Measurements from ENCODE around the gene IQSEC3. TPM values are rescaled to one million over a fixed set of nuclear protein-coding genes. Genes with fewer than 3 reads are reported as not detected.
A peak's percentile ranks its signal among the peaks of the same experiment; 100 is the strongest.

Gene IQSEC3
- total RNA-seq, 1 donor from 2014 or later: not detected

DNA sequence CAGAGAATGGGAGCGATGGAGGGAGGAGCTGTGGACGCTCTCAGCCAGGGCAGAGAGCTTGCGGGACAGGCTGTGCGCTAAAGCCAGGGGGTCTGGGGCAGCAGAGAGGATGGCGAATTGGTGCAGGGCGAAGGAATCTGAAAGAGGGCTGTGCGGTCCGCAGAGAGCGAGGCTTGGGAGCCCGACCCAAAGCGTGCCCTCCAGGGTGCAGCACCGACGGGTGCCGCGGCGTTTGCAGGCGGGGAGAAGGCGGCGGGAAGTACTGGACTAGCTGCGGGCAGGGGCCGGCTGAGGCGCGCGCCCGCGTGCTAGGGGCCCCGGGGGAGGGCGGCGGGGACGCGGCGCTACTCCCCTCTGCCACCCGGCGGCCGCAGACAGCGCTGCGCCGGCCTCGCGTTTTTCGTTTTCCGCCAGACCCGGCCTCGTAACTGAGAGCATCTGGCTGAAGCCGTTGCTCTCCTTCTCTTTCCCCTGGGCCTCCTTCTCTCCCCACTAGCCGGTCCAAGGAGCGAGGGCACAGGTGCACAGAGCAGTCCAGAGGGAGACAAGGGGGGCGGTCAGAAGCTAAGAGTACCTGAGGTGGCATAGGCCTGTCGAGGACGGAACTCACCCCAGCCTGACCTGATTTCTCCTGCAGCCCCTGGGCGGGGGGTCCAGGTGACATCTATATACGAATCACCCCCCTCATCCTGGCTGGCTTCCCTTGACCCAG lies 122.5 kb downstream of the IQSEC3 start:
- peak overlapping the region; percentile 70 for H3K4me3 Mint-ChIP-seq

DNA sequence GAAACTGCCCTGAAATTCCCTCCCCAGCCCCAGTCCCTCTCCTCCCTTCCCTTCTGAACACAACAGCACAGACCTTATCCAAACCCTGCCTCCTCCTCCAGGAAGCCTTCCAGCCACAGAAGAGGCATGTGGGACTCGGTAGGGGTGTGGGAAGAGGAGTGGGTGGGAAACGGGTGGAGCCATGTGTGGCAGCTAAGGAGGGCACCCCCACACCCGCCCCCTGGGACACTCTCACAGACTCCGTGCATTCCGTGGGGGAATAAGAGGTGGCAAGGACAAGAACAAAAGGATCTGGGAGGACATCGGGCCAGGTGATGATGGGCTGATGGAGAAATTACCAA lies 123.0 kb downstream of the IQSEC3 start:
- no peaks in the 10 kb centered on the region for H3K36me3 Mint-ChIP-seq (ENCODE audit: low read depth)
- intact Hi-C loops (cut with micrococcal nuclease): no loop called here
- H3K27me3 Mint-ChIP-seq: peaks cover 29% of the 10 kb centered on the region
- ChIA-PET POLR2A (no interaction called here), CTCF (no interaction called here)
- TF ChIP-seq, protein P1, sequence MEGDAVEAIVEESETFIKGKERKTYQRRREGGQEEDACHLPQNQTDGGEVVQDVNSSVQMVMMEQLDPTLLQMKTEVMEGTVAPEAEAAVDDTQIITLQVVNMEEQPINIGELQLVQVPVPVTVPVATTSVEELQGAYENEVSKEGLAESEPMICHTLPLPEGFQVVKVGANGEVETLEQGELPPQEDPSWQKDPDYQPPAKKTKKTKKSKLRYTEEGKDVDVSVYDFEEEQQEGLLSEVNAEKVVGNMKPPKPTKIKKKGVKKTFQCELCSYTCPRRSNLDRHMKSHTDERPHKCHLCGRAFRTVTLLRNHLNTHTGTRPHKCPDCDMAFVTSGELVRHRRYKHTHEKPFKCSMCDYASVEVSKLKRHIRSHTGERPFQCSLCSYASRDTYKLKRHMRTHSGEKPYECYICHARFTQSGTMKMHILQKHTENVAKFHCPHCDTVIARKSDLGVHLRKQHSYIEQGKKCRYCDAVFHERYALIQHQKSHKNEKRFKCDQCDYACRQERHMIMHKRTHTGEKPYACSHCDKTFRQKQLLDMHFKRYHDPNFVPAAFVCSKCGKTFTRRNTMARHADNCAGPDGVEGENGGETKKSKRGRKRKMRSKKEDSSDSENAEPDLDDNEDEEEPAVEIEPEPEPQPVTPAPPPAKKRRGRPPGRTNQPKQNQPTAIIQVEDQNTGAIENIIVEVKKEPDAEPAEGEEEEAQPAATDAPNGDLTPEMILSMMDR (IDR thresholded peaks at IDR 0.05): no peak
- no peaks in the 10 kb centered on the region for H3K9me3 Mint-ChIP-seq
- H3K27ac Mint-ChIP-seq: no peak overlapping the region
- no peak overlapping the region for H3K4me3 Mint-ChIP-seq
- ATAC-seq (ENCODE audit: low read depth): no peak
- no peak for DNase-seq
- peaks cover 6% of the 10 kb centered on the region for H3K4me1 Mint-ChIP-seq

More for the DNA sequence above, 122.5 kb downstream of the IQSEC3 start:
- ChIA-PET POLR2A (no interaction called here), CTCF (no interaction called here)
- TF ChIP-seq, protein P1 (IDR thresholded peaks at IDR 0.05): no peak
- ATAC-seq (ENCODE audit: low read depth) (peak; percentile 50), DNase-seq (peak; percentile 18)
- H3K9me3 Mint-ChIP-seq: no peaks in the 10 kb centered on the region
- intact Hi-C loops (cut with micrococcal nuclease): no loop called here
- H3K27ac Mint-ChIP-seq: no peak overlapping the region
- H3K36me3 Mint-ChIP-seq (ENCODE audit: low read depth): no peaks in the 10 kb centered on the region
- H3K4me1 Mint-ChIP-seq: peaks cover 6% of the 10 kb centered on the region
- peaks cover 28% of the 10 kb centered on the region for H3K27me3 Mint-ChIP-seq

DNA sequence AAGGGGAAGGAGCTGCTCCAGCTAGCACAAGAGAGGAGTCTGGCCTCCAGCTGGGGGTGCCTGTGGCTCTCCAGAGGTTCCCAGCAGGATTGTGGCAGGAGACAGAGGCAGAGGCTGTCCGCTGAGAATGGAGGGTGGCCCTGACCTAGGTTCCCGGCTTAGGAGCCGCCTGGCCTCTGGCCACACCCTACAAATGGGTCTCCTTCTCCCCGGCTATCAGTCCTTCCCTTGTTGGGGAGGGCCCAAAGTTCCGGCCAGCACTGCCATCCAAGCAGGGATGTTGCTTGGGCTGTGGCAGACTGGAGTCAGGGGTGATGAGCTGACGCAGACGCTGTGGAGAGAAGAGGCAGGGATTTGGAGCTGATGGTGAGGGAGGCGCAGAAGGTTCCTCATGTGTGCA lies 124.3 kb downstream of the IQSEC3 start:
- intact Hi-C loops (cut with micrococcal nuclease): no loop called here
- peaks cover 6% of the 10 kb centered on the region for H3K4me1 Mint-ChIP-seq
- DNase-seq (no peak), ATAC-seq (ENCODE audit: low read depth) (no peak)
- no peak overlapping the region for H3K27ac Mint-ChIP-seq
- H3K9me3 Mint-ChIP-seq: no peaks in the 10 kb centered on the region
- TF ChIP-seq, protein P1 (IDR thresholded peaks at IDR 0.05): no peak
- H3K27me3 Mint-ChIP-seq: peaks cover 33% of the 10 kb centered on the region
- H3K4me3 Mint-ChIP-seq: no peak overlapping the region
- CTCF ChIA-PET: no interaction called here
- no peaks in the 10 kb centered on the region for H3K36me3 Mint-ChIP-seq (ENCODE audit: low read depth)
- POLR2A ChIA-PET: no interaction called here

DNA sequence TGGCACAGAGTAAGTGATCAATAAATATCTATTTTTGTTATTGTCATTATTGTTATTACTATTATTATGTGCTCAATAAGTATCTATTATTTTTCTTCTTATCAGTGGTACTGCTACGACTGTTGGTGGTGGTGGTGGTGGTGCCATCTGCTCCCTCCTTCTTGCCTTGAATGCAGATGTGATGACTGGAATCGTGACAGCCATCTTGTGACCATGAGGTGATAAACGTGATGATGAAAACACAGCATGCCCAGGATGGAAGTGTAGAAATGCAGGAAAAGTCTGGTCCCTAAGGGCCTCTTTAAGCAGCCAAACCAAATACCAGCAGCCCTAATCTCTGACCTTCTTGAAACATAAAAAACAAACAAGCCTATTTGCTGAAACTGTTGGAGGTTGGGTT lies 125.0 kb downstream of the IQSEC3 start:
- peaks cover 6% of the 10 kb centered on the region for H3K4me1 Mint-ChIP-seq
- H3K4me3 Mint-ChIP-seq: no peak overlapping the region
- no peaks in the 10 kb centered on the region for H3K9me3 Mint-ChIP-seq
- no peak overlapping the region for H3K27ac Mint-ChIP-seq
- TF ChIP-seq, protein P1 (IDR thresholded peaks at IDR 0.05): no peak
- intact Hi-C loops (cut with micrococcal nuclease): no loop called here
- H3K36me3 Mint-ChIP-seq (ENCODE audit: low read depth): no peaks in the 10 kb centered on the region
- ATAC-seq (ENCODE audit: low read depth) (no peak), DNase-seq (no peak)
- H3K27me3 Mint-ChIP-seq: peaks cover 31% of the 10 kb centered on the region
- POLR2A ChIA-PET: no interaction called here
- CTCF ChIA-PET: no interaction called here

DNA sequence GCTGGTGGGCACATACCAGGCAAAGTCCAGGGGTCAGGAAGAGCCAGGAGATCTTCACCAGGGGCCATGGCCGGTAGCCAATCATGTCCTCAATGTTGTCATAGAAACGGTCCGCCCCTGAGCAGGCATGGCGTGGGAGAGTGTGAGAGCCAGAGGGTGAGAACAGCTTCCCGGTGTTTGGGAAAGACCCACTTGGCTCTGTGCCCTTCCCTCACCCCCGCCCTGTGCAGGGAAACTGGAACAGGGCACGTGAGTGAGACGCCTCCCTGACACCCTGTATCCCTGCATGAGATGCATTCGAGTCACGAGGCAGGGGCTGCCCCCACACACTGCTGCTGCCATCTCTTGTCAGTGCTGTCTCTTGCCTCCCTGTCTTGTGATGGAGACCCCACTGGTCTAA lies 126.7 kb downstream of the IQSEC3 start:
- TF ChIP-seq, protein P1 (IDR thresholded peaks at IDR 0.05): no peak
- no peak for DNase-seq
- no peak for ATAC-seq (ENCODE audit: low read depth)
- POLR2A ChIA-PET: no interaction called here
- peaks cover 34% of the 10 kb centered on the region for H3K27me3 Mint-ChIP-seq
- H3K36me3 Mint-ChIP-seq (ENCODE audit: low read depth): no peaks in the 10 kb centered on the region
- H3K4me3 Mint-ChIP-seq: no peak overlapping the region
- no peaks in the 10 kb centered on the region for H3K9me3 Mint-ChIP-seq
- intact Hi-C loops (cut with micrococcal nuclease): no loop called here
- CTCF ChIA-PET: no interaction called here
- peaks cover 6% of the 10 kb centered on the region for H3K4me1 Mint-ChIP-seq
- H3K27ac Mint-ChIP-seq: no peak overlapping the region

Measured in activated B cell treated with CpG ODN at 0.5 μM for 24 hours (primary cell).